ENCODE data around the gene OASL. TPM values are rescaled to one million over a fixed set of nuclear protein-coding genes. Genes with fewer than 3 reads are reported as not detected.

The OASL gene
- polyA plus RNA-seq, 1 donor from 2014 or later: 0.42 TPM

- Histone ChIP-seq H2AFZ (ENCODE audit: low read depth, low read length) (no peak overlapping the region), H3K27me3 (ENCODE audit: insufficient read depth, low read depth, low read length) (no peaks in the 10 kb centered on the region), H3K4me3 (ENCODE audit: low read length) (no peak overlapping the region), H3K4me2 (ENCODE audit: low read length) (no peak overlapping the region), H3K9me2 (ENCODE audit: insufficient read depth, low read length) (no peaks in the 10 kb centered on the region), H3K36me3 (ENCODE audit: insufficient read depth, low read length) (no peaks in the 10 kb centered on the region), H3F3A (ENCODE audit: insufficient read depth, low read length, poor library complexity, severe bottlenecking) (no peaks in the 10 kb centered on the region), H3K27ac (ENCODE audit: low read length) (no peak overlapping the region), H4K20me1 (ENCODE audit: insufficient read depth) (no peaks in the 10 kb centered on the region), H3K9ac (ENCODE audit: low read length) (no peak overlapping the region), H3K79me2 (replicated peaks; ENCODE audit: insufficient read depth, low read length) (no peaks in the 10 kb centered on the region), H3K9me3 (ENCODE audit: low read length) (no peaks in the 10 kb centered on the region)
- TF ChIP-seq CTCF (IDR thresholded peaks at IDR 0.05; ENCODE audit: poor library complexity, severe bottlenecking) (no peak), EP300 (conservative IDR thresholded peaks at IDR 0.05; ENCODE audit: poor library complexity, severe bottlenecking) (no peak), TAF1 (IDR thresholded peaks at IDR 0.05; ENCODE audit: low read depth) (no peak), MXI1 (conservative IDR thresholded peaks at IDR 0.05; ENCODE audit: poor library complexity, severe bottlenecking) (no peak), RAD21 (conservative IDR thresholded peaks at IDR 0.05) (no peak), SMC3 (conservative IDR thresholded peaks at IDR 0.05; ENCODE audit: poor library complexity) (no peak), POLR2AphosphoS5 (IDR thresholded peaks at IDR 0.05) (no peak), EZH2 (IDR thresholded peaks at IDR 0.05; ENCODE audit: borderline replicate concordance, insufficient read depth, low read length, poor library complexity, severe bottlenecking) (no peak), REST (IDR thresholded peaks at IDR 0.05; ENCODE audit: borderline replicate concordance) (no peak)
Measured at GRCh38 chr12:121084229-121084628, 45.2 kb upstream of the OASL start.

GRCh38 chr12:121080909-121081308 lies 41.9 kb upstream of the OASL start:
- H3K4me3 ChIP-seq (ENCODE audit: low read length): no peak overlapping the region
- H3K79me2 ChIP-seq (replicated peaks; ENCODE audit: insufficient read depth, low read length): no peaks in the 10 kb centered on the region
- H3K9me3 ChIP-seq (ENCODE audit: low read length): no peaks in the 10 kb centered on the region
- no peaks in the 10 kb centered on the region for H3K9me2 ChIP-seq (ENCODE audit: insufficient read depth, low read length)
- H4K20me1 ChIP-seq (ENCODE audit: insufficient read depth): no peaks in the 10 kb centered on the region
- H3K27ac ChIP-seq (ENCODE audit: low read length): no peak overlapping the region
- H3K9ac ChIP-seq (ENCODE audit: low read length): no peak overlapping the region
- no peaks in the 10 kb centered on the region for H3K27me3 ChIP-seq (ENCODE audit: insufficient read depth, low read depth, low read length)
- TF ChIP-seq POLR2AphosphoS5 (IDR thresholded peaks at IDR 0.05) (no peak), EP300 (conservative IDR thresholded peaks at IDR 0.05; ENCODE audit: poor library complexity, severe bottlenecking) (no peak), RAD21 (conservative IDR thresholded peaks at IDR 0.05) (no peak), TAF1 (IDR thresholded peaks at IDR 0.05; ENCODE audit: low read depth) (no peak), MXI1 (conservative IDR thresholded peaks at IDR 0.05; ENCODE audit: poor library complexity, severe bottlenecking) (no peak), CTCF (IDR thresholded peaks at IDR 0.05; ENCODE audit: poor library complexity, severe bottlenecking) (no peak), EZH2 (IDR thresholded peaks at IDR 0.05; ENCODE audit: borderline replicate concordance, insufficient read depth, low read length, poor library complexity, severe bottlenecking) (no peak), REST (IDR thresholded peaks at IDR 0.05; ENCODE audit: borderline replicate concordance) (no peak), SMC3 (conservative IDR thresholded peaks at IDR 0.05; ENCODE audit: poor library complexity) (no peak)
- no peaks in the 10 kb centered on the region for H3F3A ChIP-seq (ENCODE audit: insufficient read depth, low read length, poor library complexity, severe bottlenecking)
- H3K36me3 ChIP-seq (ENCODE audit: insufficient read depth, low read length): no peaks in the 10 kb centered on the region
- no peak overlapping the region for H3K4me2 ChIP-seq (ENCODE audit: low read length)
- no peak overlapping the region for H2AFZ ChIP-seq (ENCODE audit: low read depth, low read length)
